ENCODE results near the gene NEDD8.

Gene NEDD8

GRCh38 chr14:24232121-24232644 lies at the start of gene NEDD8:
Gene NEDD8 (minus strand): TSS chr14:24232367. CDS start chr14:24232267, 100 bp downstream.
- DNase-seq = peak; percentile 90

GRCh38 chr14:24281636-24282035 lies 49.5 kb upstream of the NEDD8 start:
- DNase-seq = no peak

GRCh38 chr14:24280797-24281460 lies 48.8 kb upstream of the NEDD8 start:
- DNase-seq = no peak

GRCh38 chr14:24279301-24280186 lies 47.4 kb upstream of the NEDD8 start:
- DNase-seq = peak; percentile 53

GRCh38 chr14:24278424-24278823 lies 46.3 kb upstream of the NEDD8 start:
- no peak for DNase-seq

- DNase-seq = peak; percentile 19
These were observed 45.6 kb upstream of the NEDD8 start for GRCh38 chr14:24277606-24278321.

GRCh38 chr14:24277071-24277470 lies 44.9 kb upstream of the NEDD8 start:
- DNase-seq = no peak

GRCh38 chr14:24274101-24274543 lies 42.0 kb upstream of the NEDD8 start:
- peak; percentile 39 for DNase-seq

GRCh38 chr14:24273422-24273998 lies 41.3 kb upstream of the NEDD8 start:
- no peak for DNase-seq

GRCh38 chr14:24272467-24272866 lies 40.3 kb upstream of the NEDD8 start:
- no peak for DNase-seq

GRCh38 chr14:24271834-24272263 lies 39.7 kb upstream of the NEDD8 start:
- no peak for DNase-seq

- peak; percentile 88 for DNase-seq
These were observed 39.1 kb upstream of the NEDD8 start, which contains the start of gene RABGGTA for GRCh38 chr14:24271134-24271833. Gene RABGGTA (minus strand): TSS chr14:24271597. CDS start chr14:24271115, 482 bp downstream.

GRCh38 chr14:24270537-24271133 lies 38.5 kb upstream of the NEDD8 start:
- DNase-seq = no peak

- DNase-seq = no peak
These were observed 37.9 kb upstream of the NEDD8 start for GRCh38 chr14:24269910-24270536.

GRCh38 chr14:24269368-24269767 lies 37.2 kb upstream of the NEDD8 start:
- no peak for DNase-seq

- no peak for DNase-seq
These were observed 36.1 kb upstream of the NEDD8 start for GRCh38 chr14:24268225-24268624.

GRCh38 chr14:24267516-24267915 lies 35.3 kb upstream of the NEDD8 start:
- no peak for DNase-seq

GRCh38 chr14:24266344-24267244 lies 34.4 kb upstream of the NEDD8 start:
- DNase-seq = no peak

GRCh38 chr14:24264298-24264697 lies 32.1 kb upstream of the NEDD8 start:
- DNase-seq = no peak

GRCh38 chr14:24263848-24264247 lies 31.7 kb upstream of the NEDD8 start:
- no peak for DNase-seq
